M059J (cell line): ENCODE results near the gene RAPGEF2. TPM values are rescaled to one million over a fixed set of nuclear protein-coding genes. Genes with fewer than 3 reads are reported as not detected.

Source experiments
- DNase-seq: peaks from one replicate; pipeline ENCODE4 v3.0.0-alpha.2; 2012; ENCODE audit warnings: low read depth
- total RNA-seq: library from RNA; depleted of rRNA; stranded (reverse); fragments of >200 nt; shearing (Covaris generic); gene quantifications from 2 replicates; pipeline ENCODE4 v1.2.3, GENCODE V29; 2014

The RAPGEF2 gene
- total RNA-seq, 1 experiment from 2014 or later: 21.4 TPM

GRCh38 chr4:159195361-159195769 is 92.5 kb downstream of the RAPGEF2 start:
- no peak for DNase-seq

GRCh38 chr4:159197260-159197884 is 94.5 kb downstream of the RAPGEF2 start:
- no peak for DNase-seq

GRCh38 chr4:159197885-159198269 is 95.0 kb downstream of the RAPGEF2 start:
- DNase-seq: no peak

GRCh38 chr4:159199826-159200225 is 96.9 kb downstream of the RAPGEF2 start:
- DNase-seq: no peak

GRCh38 chr4:159201168-159201567 is 98.3 kb downstream of the RAPGEF2 start:
- DNase-seq: no peak

GRCh38 chr4:159204566-159204965 is 101.7 kb downstream of the RAPGEF2 start:
- DNase-seq: no peak

- DNase-seq: no peak
Measured at GRCh38 chr4:159205466-159205865, 102.6 kb downstream of the RAPGEF2 start.

GRCh38 chr4:159206427-159206871 is 103.6 kb downstream of the RAPGEF2 start:
- DNase-seq: peak; percentile 50

GRCh38 chr4:159209249-159209648 is 106.4 kb downstream of the RAPGEF2 start:
- no peak for DNase-seq

- DNase-seq: no peak
Measured at GRCh38 chr4:159210975-159211374, 108.1 kb downstream of the RAPGEF2 start.

GRCh38 chr4:159212675-159213293 is 109.9 kb downstream of the RAPGEF2 start:
- DNase-seq: no peak

- DNase-seq: no peak
Measured at GRCh38 chr4:159216834-159217233, 114.0 kb downstream of the RAPGEF2 start.

GRCh38 chr4:159219862-159220261 is 117.0 kb downstream of the RAPGEF2 start:
- DNase-seq: no peak

GRCh38 chr4:159220353-159220752 is 117.5 kb downstream of the RAPGEF2 start:
- no peak for DNase-seq

- DNase-seq: no peak
Measured at GRCh38 chr4:159221280-159221679, 118.4 kb downstream of the RAPGEF2 start.

GRCh38 chr4:159222043-159222552 is 119.2 kb downstream of the RAPGEF2 start:
- no peak for DNase-seq

- DNase-seq: no peak
Measured at GRCh38 chr4:159224408-159224807, 121.5 kb downstream of the RAPGEF2 start.

- DNase-seq: no peak
Measured at GRCh38 chr4:159227378-159227777, 124.5 kb downstream of the RAPGEF2 start.

GRCh38 chr4:159227984-159228383 is 125.1 kb downstream of the RAPGEF2 start:
- DNase-seq: peak; percentile 16

GRCh38 chr4:159229164-159229563 is 126.3 kb downstream of the RAPGEF2 start:
- DNase-seq: peak; percentile 15

- DNase-seq: no peak
Measured at GRCh38 chr4:159232465-159233106, 129.7 kb downstream of the RAPGEF2 start.

- no peak for DNase-seq
Measured at GRCh38 chr4:159235779-159236368, 133.0 kb downstream of the RAPGEF2 start.
